Posterior vena cava (tissue), 2 donors: ENCODE data around the gene ZNF606. TPM values are rescaled to one million over a fixed set of nuclear protein-coding genes. Genes with fewer than 3 reads are reported as not detected.
A peak's percentile ranks its signal among the peaks of the same experiment; 100 is the strongest.
"Not testable (repeated sequence)": the region's sequence is repeated elsewhere in the genome, so short reads cannot be mapped to it uniquely, and the experiment has no call there.

Source experiments
- DNase-seq: peaks from one replicate; pipeline ENCODE4 v3.0.0-alpha.2; 2020; ENCODE audit warnings: low spot score
- intact Hi-C, 2 donors: fragments of 100-400 bp; cut with DNase I; formaldehyde crosslinking; loops; one replicate each; pipeline versions ENCODE4 v1.14.1 to v1.14.2; 2022 to 2023
- total RNA-seq, 2 donors: library from RNA; stranded (reverse); fragmentation: NEBNext Ultra II Directional; extraction: Animal tissue kit (Norgen Biotek cat#: 25700); gene quantifications; one replicate each; pipeline ENCODE4 v1.2.1, GENCODE V29; 2021
- donor health status: DM: yes; HTN: yes; CAD: no.
- donor health status: DM: yes; HTN: yes; CAD: no.

The ZNF606 gene
- total RNA-seq, 2 donors from 2014 or later = 9.0 to 10.1 TPM

GRCh38 chr19:58021541-58022282 lies 19.1 kb upstream of the ZNF606 start:
- intact Hi-C loops = loop anchor here in 1 of 2 donors (5.0 kb wide), 1 partner anchor 136 kb away; no protein-coding TSS in a partner anchor
- DNase-seq = peak; percentile 38

GRCh38 chr19:58020129-58020528 lies 17.5 kb upstream of the ZNF606 start:
- intact Hi-C loops = loop anchor here in 1 of 2 donors (5.0 kb wide), 1 partner anchor 137 kb away; no protein-coding TSS in a partner anchor

GRCh38 chr19:58014141-58014540 lies 11.5 kb upstream of the ZNF606 start:
- no peak for DNase-seq
- intact Hi-C loops = no loop called here

More at GRCh38 chr19:58020129-58020528, 17.5 kb upstream of the ZNF606 start:
- DNase-seq = peak; percentile 64

- no peak for DNase-seq
- intact Hi-C loops = no loop called here
Observed at GRCh38 chr19:58010507-58010906, 7.9 kb upstream of the ZNF606 start.

GRCh38 chr19:58009666-58010301 lies 7.2 kb upstream of the ZNF606 start:
- peak; percentile 91 for DNase-seq
- intact Hi-C loops = no loop called here

GRCh38 chr19:58009301-58009665 lies 6.7 kb upstream of the ZNF606 start:
- intact Hi-C loops = no loop called here

GRCh38 chr19:58008877-58009276 lies 6.3 kb upstream of the ZNF606 start:
- DNase-seq, intact Hi-C loops: not testable (repeated sequence)

More at GRCh38 chr19:58009301-58009665, 6.7 kb upstream of the ZNF606 start:
- DNase-seq = no peak

- intact Hi-C loops = no loop called here
Observed at GRCh38 chr19:58007285-58007684, 4.7 kb upstream of the ZNF606 start.

GRCh38 chr19:58003174-58003828 lies 681 bp upstream of the ZNF606 start:
- no peak for DNase-seq
- intact Hi-C loops = no loop called here

More at GRCh38 chr19:58007285-58007684, 4.7 kb upstream of the ZNF606 start:
- no peak for DNase-seq

- intact Hi-C loops = no loop called here
- no peak for DNase-seq
Observed at GRCh38 chr19:58001895-58002369, 688 bp downstream of the ZNF606 start.

- intact Hi-C loops = no loop called here
- DNase-seq = no peak
Observed at GRCh38 chr19:58000677-58001076, 1.9 kb downstream of the ZNF606 start.

GRCh38 chr19:57992841-57993240 lies 9.8 kb downstream of the ZNF606 start:
- intact Hi-C loops = loop anchor here in 1 of 2 donors (10.0 kb wide), 1 partner anchor 218 kb away; no protein-coding TSS in a partner anchor

GRCh38 chr19:57978586-57979289 lies 23.9 kb downstream of the ZNF606 start:
- intact Hi-C loops = no loop called here
- no peak for DNase-seq

More at GRCh38 chr19:57992841-57993240, 9.8 kb downstream of the ZNF606 start:
- no peak for DNase-seq

GRCh38 chr19:57974434-57974833 lies 28.2 kb downstream of the ZNF606 start, which contains the start of gene C19orf18:
Gene C19orf18, minus strand, starts transcription at chr19:57974534. Its CDS starts 102 bp downstream, at chr19:57974432.
- DNase-seq = no peak
- intact Hi-C loops = no loop called here

GRCh38 chr19:57964761-57965160 lies 37.9 kb downstream of the ZNF606 start:
- intact Hi-C loops = no loop called here
- DNase-seq = no peak

- intact Hi-C loops = no loop called here
- DNase-seq = no peak
Observed at GRCh38 chr19:57961785-57962184, 40.8 kb downstream of the ZNF606 start.

- intact Hi-C loops = no loop called here
- no peak for DNase-seq
Observed at GRCh38 chr19:57954996-57955395, 47.6 kb downstream of the ZNF606 start.

- intact Hi-C loops = no loop called here
- DNase-seq = no peak
Observed at GRCh38 chr19:57949702-57950101, 52.9 kb downstream of the ZNF606 start.

- intact Hi-C loops = no loop called here
- DNase-seq = no peak
Observed at GRCh38 chr19:57949296-57949695, 53.3 kb downstream of the ZNF606 start.
